Ectodermal cell (in vitro differentiated cells): ENCODE results near the gene ELMO1.

ENCODE experiments used
- H3K27ac ChIP-seq: 2 replicates; pipeline ENCODE4 v1.7.0; 2013; ENCODE audit warnings: mild to moderate bottlenecking, low read depth, low read length; ENCODE audit not compliant: insufficient read depth, poor library complexity, severe bottlenecking
- H3K27me3 ChIP-seq: 2 replicates; pipeline ENCODE4 v1.7.0; 2013; ENCODE audit warnings: mild to moderate bottlenecking, low read length; ENCODE audit not compliant: insufficient read depth, control insufficient read depth, poor library complexity, severe bottlenecking
- H3K36me3 ChIP-seq: one replicate; pipeline ENCODE4 v1.7.0; 2013; ENCODE audit warnings: low read length; ENCODE audit not compliant: control insufficient read depth, insufficient read depth
- H3K4me1 ChIP-seq: one replicate; pipeline ENCODE4 v1.7.0; 2013; ENCODE audit warnings: low read length; ENCODE audit not compliant: control insufficient read depth, insufficient read depth
- H3K4me3 ChIP-seq: 2 replicates; pipeline ENCODE4 v1.7.0; 2013; ENCODE audit warnings: low read depth, low read length, control low read depth; ENCODE audit not compliant: insufficient read depth
- H3K9me3 ChIP-seq: 2 replicates; pipeline ENCODE4 v1.7.0; 2013; ENCODE audit warnings: mild to moderate bottlenecking, low read length, moderate library complexity; ENCODE audit not compliant: control insufficient read depth
- WGBS, 2 experiments: methylation state at CpG; one replicate each; pipeline ENCODE4 v1.1.7; 2013; ENCODE audit warnings: missing lambda C conversion rate in 2 of 2; 5-methylcytosine and 5-hydroxymethylcytosine counted together

ELMO1 gene

GRCh38 chr7:37218956-37219355 is 229.7 kb downstream of the ELMO1 start:
- Histone ChIP-seq H3K4me1 (peaks cover 8% of the 10 kb centered on the region), H3K27ac (no peak overlapping the region), H3K36me3 (no peaks in the 10 kb centered on the region), H3K27me3 (no peaks in the 10 kb centered on the region), H3K4me3 (no peak overlapping the region), H3K9me3 (no peaks in the 10 kb centered on the region)
- 66 to 83% methylated on average over 3 of the region's 3 CpGs for WGBS, 2 experiments

- Histone ChIP-seq H3K36me3 (no peaks in the 10 kb centered on the region), H3K27ac (no peak overlapping the region)
Measured at GRCh38 chr7:37216923-37217322, 231.7 kb downstream of the ELMO1 start.

DNA sequence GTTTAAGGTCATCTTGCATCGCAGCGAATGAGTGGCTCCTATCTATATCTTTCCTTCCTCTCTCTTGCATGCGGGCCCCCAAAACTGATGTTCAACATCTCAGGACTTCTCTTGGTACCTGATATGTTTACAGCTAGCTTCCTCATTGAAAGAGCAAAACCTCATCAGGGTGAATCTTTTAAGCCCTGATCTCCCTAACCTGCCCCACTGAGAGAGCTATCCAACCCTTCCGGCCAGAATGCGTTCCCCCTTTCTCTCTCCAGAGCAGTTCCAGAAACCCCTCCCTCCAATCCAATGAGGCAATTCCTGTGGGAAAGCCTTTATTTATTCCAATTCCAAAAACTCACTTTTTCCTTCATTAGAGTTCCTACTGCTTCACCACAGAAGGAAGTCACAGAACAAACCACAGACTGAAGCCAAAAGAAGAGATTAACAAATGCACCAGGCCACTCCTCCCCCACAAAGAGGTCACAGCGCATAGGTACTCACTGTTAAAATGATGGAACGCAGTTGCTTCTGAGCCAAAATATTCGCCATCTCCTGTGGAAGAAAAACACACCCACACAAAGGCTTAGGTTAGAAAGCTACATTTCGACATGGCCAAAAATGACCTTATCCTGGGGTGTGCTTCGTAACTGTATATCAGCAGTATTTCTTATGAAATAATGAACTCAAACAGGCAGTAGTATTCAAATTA is 232.4 kb downstream of the ELMO1 start:
- H3K9me3 ChIP-seq = no peaks in the 10 kb centered on the region
- H3K4me3 ChIP-seq = no peak overlapping the region
- no peak overlapping the region for H3K27ac ChIP-seq
- H3K36me3 ChIP-seq = no peaks in the 10 kb centered on the region
- 82 to 91% methylated on average over 9 to 10 of the region's 10 CpGs for WGBS, 2 experiments
- H3K4me1 ChIP-seq = peaks cover 8% of the 10 kb centered on the region
- H3K27me3 ChIP-seq = no peaks in the 10 kb centered on the region

More at GRCh38 chr7:37216923-37217322, 231.7 kb downstream of the ELMO1 start:
- 96 to 100% methylated on average over 2 of the region's 2 CpGs for WGBS, 2 experiments
- peaks cover 8% of the 10 kb centered on the region for H3K4me1 ChIP-seq
- H3K4me3 ChIP-seq = no peak overlapping the region
- H3K9me3 ChIP-seq = no peaks in the 10 kb centered on the region
- H3K27me3 ChIP-seq = no peaks in the 10 kb centered on the region

DNA sequence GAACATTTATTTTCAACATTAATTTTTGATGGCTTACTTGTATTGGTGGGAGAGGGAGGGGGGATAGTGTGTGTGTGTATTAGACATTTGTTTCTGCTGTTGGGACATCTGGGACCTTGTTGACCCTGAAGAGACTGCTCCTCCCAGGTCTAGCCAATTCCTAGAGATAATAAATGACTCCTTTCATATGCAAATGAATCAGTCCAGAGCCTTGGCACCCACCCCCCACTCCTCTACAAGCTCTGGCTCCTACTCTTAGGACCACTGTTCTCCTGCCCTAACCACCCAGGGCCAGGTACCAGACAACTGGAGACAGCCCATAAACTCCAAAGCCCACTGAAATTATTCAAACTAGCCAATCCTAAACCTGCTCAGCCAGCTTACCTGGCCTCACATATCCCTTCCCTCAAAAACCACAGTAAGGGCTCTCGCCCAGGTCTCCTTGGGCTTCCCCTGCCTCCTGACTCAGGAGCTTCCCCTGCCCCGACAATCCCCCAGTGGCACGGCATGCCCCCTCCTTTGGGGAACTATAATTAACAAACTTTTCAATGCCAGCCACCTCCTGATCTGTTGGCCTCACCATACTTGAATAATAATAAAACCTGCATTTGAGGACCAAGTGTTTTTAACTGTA is 233.3 kb downstream of the ELMO1 start:
- 57 to 65% methylated on average over 3 of the region's 3 CpGs for WGBS, 2 experiments
- no peaks in the 10 kb centered on the region for H3K9me3 ChIP-seq

GRCh38 chr7:37212556-37212955 is 236.1 kb downstream of the ELMO1 start:
- no peaks in the 10 kb centered on the region for H3K9me3 ChIP-seq
- H3K27ac ChIP-seq = no peak overlapping the region
- H3K36me3 ChIP-seq = no peaks in the 10 kb centered on the region
- H3K4me3 ChIP-seq = no peak overlapping the region
- 93 to 95% methylated on average over 8 of the region's 8 CpGs for WGBS, 2 experiments
- H3K27me3 ChIP-seq = no peaks in the 10 kb centered on the region
- peaks cover 8% of the 10 kb centered on the region for H3K4me1 ChIP-seq

More for the DNA sequence above, 233.3 kb downstream of the ELMO1 start:
- Histone ChIP-seq H3K4me3 (no peak overlapping the region), H3K4me1 (peaks cover 8% of the 10 kb centered on the region), H3K36me3 (no peaks in the 10 kb centered on the region), H3K27ac (no peak overlapping the region), H3K27me3 (no peaks in the 10 kb centered on the region)

DNA sequence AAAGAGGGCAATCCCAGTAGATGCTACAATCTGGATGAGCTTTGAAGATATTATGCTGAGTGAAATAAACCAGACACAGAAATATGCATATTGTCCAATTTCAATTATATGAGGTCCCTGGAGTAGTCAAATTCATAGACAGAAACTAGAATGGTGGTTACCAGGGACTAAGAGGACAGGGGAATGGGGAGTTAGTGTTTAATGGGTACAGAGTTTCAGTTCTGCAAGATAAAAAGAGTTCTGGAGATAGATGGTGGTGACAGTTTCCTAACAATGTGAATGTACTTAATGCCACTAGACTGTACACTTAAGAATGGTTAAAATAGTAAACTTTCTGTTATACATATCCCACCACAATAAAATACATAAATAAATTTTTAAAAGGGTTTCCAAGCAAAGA is 236.6 kb downstream of the ELMO1 start:
- no peak overlapping the region for H3K27ac ChIP-seq
- no peaks in the 10 kb centered on the region for H3K9me3 ChIP-seq
- no peaks in the 10 kb centered on the region for H3K36me3 ChIP-seq

DNA sequence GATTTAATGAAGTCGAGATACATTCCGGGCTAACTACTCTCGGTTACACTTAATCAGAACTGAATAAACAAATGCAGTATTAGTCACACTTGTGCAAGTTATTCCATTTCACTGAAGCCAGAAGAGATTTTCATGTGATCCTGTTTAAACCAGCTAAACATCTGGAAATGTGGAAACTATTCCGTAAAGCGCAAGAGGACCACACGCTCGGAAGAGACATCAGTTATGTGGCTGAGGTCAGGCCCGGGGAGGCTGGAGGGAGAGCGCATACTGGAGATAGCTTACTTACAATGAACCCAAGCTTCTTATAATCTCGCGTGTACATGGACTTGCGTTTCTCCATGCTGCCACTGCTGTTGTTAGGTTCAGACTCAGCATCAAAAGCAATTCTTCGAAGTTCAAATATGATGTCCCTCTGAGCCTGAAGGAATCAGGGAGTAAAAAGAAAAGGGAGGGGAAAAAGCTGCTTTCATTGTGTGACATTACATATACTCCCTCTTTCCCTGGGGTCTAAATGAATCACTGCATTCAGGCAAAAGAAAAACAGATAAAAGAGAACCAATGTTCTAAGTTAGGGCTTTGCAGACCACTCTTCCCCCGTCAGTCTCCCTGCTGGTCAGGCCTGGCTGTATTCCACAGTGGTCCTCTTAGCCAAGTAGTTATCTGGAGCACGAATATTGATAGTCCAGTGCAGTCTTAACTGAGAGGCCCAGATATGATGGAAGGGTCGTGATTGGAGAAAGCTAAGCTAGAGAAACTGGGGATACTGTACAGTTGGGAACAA is 237.4 kb downstream of the ELMO1 start:
- Histone ChIP-seq H3K4me1 (peaks cover 8% of the 10 kb centered on the region), H3K4me3 (no peak overlapping the region), H3K36me3 (no peaks in the 10 kb centered on the region), H3K27ac (no peak overlapping the region), H3K27me3 (no peaks in the 10 kb centered on the region), H3K9me3 (no peaks in the 10 kb centered on the region)
- 92 to 93% methylated on average over 16 of the region's 16 CpGs for WGBS, 2 experiments

More for the DNA sequence above, 236.6 kb downstream of the ELMO1 start:
- no peak overlapping the region for H3K4me3 ChIP-seq
- no peaks in the 10 kb centered on the region for H3K27me3 ChIP-seq
- peaks cover 8% of the 10 kb centered on the region for H3K4me1 ChIP-seq

GRCh38 chr7:37209195-37209594 is 239.5 kb downstream of the ELMO1 start:
- Histone ChIP-seq H3K4me1 (no peaks in the 10 kb centered on the region), H3K9me3 (no peaks in the 10 kb centered on the region), H3K27me3 (no peaks in the 10 kb centered on the region), H3K4me3 (no peak overlapping the region), H3K27ac (no peak overlapping the region), H3K36me3 (no peaks in the 10 kb centered on the region)
- WGBS, 2 experiments = 92 to 93% methylated on average over 3 of the region's 3 CpGs

DNA sequence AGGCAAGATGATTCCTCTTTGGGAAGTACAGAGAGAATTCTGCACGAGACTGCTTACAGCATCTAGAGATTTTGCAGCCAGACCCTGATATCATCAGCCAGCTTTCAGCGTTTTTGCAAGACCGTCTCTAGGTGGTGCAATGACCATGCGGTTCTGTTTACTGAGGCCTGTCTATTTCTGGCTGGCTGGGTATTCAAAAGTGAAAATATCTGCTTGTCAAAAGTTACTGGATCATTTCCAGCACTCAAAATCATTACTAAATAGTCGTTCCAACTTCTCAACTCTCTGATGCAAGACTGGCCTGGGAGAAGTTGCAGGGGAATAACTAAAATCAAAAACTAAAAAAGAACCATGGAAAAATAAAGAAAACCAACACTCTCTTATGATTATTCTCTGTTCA is 240.1 kb downstream of the ELMO1 start:
- H3K4me3 ChIP-seq = no peak overlapping the region
- no peak overlapping the region for H3K27ac ChIP-seq
- no peaks in the 10 kb centered on the region for H3K36me3 ChIP-seq
- no peaks in the 10 kb centered on the region for H3K27me3 ChIP-seq
- H3K9me3 ChIP-seq = no peaks in the 10 kb centered on the region
- no peaks in the 10 kb centered on the region for H3K4me1 ChIP-seq
- WGBS, 2 experiments = 30 to 31% methylated on average over 5 of the region's 5 CpGs

GRCh38 chr7:37206192-37206591 is 242.5 kb downstream of the ELMO1 start:
- no peaks in the 10 kb centered on the region for H3K36me3 ChIP-seq
- H3K4me1 ChIP-seq = no peaks in the 10 kb centered on the region
- H3K27ac ChIP-seq = no peak overlapping the region
- 98 to 100% methylated on average over 1 to 3 of the region's 3 CpGs for WGBS, 2 experiments
- no peaks in the 10 kb centered on the region for H3K27me3 ChIP-seq
- no peaks in the 10 kb centered on the region for H3K9me3 ChIP-seq
- no peak overlapping the region for H3K4me3 ChIP-seq
